ENCODE results near the gene BCL6B.

DNA sequence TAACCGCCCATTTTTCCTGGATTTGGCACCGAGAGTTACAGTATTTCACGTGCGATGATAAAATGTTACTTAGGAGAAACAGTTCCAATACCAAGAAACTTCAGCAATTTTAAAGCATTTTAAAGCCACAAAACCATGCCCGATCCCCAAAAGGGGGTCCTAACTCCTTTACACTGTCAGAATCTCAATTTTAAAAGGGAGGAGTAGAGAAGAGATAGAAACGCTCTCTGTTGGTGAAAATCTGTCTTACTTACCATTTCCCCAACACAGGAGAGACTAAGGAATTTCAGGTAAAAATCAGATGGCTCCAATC, 11.0 kb upstream of the BCL6B start:
- TF ChIP-seq, protein P1, sequence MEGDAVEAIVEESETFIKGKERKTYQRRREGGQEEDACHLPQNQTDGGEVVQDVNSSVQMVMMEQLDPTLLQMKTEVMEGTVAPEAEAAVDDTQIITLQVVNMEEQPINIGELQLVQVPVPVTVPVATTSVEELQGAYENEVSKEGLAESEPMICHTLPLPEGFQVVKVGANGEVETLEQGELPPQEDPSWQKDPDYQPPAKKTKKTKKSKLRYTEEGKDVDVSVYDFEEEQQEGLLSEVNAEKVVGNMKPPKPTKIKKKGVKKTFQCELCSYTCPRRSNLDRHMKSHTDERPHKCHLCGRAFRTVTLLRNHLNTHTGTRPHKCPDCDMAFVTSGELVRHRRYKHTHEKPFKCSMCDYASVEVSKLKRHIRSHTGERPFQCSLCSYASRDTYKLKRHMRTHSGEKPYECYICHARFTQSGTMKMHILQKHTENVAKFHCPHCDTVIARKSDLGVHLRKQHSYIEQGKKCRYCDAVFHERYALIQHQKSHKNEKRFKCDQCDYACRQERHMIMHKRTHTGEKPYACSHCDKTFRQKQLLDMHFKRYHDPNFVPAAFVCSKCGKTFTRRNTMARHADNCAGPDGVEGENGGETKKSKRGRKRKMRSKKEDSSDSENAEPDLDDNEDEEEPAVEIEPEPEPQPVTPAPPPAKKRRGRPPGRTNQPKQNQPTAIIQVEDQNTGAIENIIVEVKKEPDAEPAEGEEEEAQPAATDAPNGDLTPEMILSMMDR (IDR thresholded peaks at IDR 0.05) = no peak
- TF ChIP-seq ZFX (IDR thresholded peaks at IDR 0.05; ENCODE audit: borderline replicate concordance) = no peak

All from 22Rv1 (cell line).